ENCODE data around the gene DNER.

Gene DNER

DNA sequence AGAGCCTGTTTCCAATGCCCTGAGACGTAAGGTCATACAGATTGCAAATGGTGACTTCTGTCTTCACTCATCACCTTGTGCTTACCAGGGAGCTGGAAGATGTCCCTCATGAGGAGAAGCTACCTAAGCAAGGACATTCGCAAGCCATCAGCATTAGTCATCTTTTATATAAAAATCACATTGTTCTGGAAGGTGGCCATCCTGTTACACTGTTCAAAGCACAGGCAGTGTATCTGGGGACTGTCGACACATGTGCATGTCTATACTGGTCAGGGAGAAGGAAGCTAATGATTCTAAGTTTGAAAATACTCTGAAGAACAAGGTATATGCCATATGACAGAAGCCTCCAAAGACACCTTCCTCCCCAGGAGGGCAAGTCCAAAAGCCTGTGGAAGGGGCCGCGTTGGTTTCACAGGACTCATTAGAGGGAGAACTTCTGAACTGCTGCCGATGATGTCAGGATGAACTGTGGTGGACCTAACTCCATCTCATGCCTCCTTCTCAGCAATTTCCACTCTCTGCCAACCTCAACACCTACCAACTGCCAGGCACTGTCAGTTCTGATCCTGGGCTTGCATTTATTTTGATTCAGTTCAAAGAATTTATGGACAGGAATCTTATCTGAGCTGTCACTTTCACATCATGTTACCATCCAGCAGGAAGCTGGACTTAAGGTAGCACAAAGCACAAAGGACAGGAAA lies 39.4 kb downstream of the DNER start:
- in situ Hi-C loops (cut with HindIII; ENCODE audit: low sequenced_read_pairs): no loop called here

DNA sequence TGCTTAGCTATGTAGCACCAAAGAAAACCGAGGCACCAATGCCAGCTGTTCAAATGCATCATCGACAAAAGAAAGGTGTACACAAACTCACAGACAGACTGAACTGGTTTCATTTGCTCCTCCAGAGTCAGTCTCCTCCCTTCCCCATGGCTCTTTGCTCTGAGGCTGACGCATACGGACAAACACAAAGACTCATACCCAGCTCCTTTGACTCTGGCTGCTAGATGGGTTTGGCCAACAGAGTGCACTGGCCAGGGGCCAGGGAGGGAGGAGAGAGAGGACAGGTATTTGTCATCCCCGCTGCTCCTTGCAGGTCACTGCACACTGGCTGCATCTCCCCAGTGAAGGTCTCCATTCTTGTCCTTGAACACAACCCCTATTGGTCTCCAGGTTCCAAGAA lies 40.7 kb downstream of the DNER start:
- in situ Hi-C loops (cut with HindIII; ENCODE audit: low sequenced_read_pairs): no loop called here

DNA sequence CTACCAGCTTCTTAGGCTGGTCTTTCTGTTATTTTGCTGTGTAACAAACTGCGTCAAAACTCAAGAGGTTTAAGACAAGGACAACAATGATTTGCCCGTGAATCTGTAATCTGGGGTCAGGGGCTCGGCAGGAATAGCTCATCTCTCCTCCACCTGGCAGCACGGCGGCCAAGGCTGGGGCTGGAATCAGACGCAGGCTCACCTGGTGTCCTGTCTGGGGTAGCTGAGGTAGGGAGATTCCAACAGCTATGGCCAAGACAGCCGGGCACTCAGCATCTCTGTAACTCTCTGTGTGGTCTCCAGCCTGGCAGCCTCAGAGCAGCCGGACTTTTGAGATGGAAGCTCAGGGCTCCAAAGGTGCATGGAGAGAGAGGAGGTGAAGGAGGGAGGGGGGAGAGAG lies 42.3 kb downstream of the DNER start:
- in situ Hi-C loops (cut with HindIII; ENCODE audit: low sequenced_read_pairs): no loop called here

DNA sequence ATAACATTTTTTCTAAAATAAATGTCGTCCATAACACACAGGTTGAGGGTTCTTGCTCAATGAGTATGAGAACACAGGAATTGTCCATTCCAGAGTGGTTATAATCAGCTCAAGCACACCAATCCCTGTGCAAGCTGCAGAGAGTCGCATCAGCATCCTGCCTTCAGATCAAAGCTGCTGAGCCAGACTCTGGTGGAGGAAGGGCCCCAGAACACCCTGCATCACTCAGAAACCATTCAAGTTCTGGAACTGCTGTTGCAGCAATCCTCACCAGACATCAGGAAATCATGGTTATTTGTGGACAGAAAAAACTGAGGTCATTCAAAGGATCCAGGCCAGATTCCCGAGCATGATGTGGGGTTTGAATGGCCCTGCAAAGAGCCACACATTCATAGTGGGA lies 44.5 kb downstream of the DNER start:
- in situ Hi-C loops (cut with HindIII; ENCODE audit: low sequenced_read_pairs): no loop called here

DNA sequence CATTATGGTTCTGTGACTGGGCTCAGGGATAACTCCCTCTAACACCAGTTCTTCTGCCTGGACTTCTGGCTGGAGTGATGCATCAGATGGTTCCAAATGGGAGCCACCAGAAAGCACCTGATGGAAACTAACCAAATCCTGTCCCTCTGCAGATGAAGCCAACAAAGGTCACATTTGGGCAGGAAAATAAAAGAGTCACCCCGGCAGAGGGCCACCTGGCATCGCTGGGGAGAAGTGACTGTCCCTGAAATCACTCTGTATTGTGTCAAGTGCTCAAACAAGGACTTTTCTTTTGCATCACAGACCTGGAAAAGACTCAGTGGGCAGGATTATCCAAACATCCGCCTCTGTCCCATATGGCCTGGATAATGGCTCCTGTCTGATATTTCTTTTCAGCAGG lies 47.5 kb downstream of the DNER start:
- in situ Hi-C loops (cut with HindIII; ENCODE audit: low sequenced_read_pairs): no loop called here

DNA sequence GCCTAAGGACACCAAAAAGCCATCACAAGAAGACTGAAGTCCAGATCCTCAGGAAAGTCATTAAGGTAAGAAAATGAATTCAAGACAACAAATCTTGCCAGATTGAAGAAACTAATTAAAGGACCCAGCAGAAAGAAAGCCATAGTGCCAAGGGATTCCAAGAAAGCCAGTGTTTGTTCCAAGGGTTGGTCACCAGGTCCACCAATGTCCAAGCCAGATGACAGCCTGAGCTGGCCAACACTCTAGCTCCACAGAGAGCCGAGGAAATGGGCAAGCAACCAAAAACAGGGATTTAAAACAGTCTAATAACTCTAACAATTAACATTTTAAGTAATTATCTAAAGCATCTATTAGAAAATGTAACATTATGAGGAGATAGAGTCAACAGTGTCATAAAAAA lies 49.2 kb downstream of the DNER start:
- in situ Hi-C loops (cut with HindIII; ENCODE audit: low sequenced_read_pairs): no loop called here

DNA sequence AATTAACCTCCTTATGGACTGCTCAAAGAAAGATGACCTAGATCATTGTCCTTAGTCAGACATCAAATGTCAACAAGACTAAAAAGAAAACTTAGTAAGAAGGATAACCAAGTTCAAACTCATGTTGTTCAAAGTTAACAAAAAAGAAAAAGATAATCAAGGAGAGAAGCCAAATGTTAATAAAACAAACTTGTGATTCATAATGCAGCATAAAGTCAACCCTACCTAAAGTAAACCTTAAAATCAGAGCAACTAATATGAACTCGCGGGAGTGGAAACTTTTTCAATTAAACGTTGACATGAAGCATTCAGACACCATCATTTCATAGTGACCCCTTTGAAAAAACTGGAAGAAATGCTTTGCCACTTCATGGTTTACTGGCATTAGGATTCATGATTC lies 52.9 kb downstream of the DNER start:
- in situ Hi-C loops (cut with HindIII; ENCODE audit: low sequenced_read_pairs): loop anchor here (5.0 kb wide), 1 partner anchor 36 kb away; no protein-coding TSS in a partner anchor

DNA sequence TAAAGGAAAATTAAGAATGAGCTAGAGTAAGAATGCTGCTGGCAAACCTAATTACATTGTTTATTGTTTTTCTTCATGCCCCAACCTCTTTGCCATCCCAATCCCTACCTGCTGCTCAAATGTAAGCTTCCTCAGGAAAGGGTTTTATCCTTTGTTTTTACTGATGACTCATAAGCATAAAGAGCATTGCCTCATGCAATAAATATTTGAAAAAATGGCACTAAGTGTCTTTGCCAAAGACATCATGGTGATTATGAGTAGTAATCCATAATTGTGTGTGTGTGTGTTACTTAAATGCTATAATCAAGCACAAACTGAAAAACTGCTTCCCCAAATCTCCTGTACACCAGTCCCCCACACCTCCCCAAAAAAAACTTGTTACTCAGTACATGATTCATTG lies 53.4 kb downstream of the DNER start:
- in situ Hi-C loops (cut with HindIII; ENCODE audit: low sequenced_read_pairs): loop anchor here (5.0 kb wide), 1 partner anchor 36 kb away; no protein-coding TSS in a partner anchor

DNA sequence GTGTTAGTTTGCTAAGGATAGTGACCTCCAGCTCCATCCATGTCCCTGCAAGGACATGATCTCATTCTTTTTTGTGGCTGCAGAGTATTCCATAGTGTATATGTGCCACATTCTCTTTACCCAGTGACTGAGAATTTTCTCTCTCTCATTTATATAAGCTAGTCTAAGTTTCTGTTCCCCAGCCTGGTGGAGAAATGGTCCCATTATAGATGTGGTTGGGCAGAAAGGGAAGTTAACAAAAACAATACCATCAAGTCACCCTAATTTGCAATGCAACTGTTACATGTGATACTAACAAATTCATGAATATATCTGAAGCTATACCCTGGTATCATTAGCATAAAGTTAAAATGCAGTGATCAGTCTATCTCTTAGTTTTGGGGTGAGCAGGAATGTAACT lies 54.0 kb downstream of the DNER start:
- in situ Hi-C loops (cut with HindIII; ENCODE audit: low sequenced_read_pairs): loop anchor here (5.0 kb wide), 1 partner anchor 37 kb away; no protein-coding TSS in a partner anchor

DNA sequence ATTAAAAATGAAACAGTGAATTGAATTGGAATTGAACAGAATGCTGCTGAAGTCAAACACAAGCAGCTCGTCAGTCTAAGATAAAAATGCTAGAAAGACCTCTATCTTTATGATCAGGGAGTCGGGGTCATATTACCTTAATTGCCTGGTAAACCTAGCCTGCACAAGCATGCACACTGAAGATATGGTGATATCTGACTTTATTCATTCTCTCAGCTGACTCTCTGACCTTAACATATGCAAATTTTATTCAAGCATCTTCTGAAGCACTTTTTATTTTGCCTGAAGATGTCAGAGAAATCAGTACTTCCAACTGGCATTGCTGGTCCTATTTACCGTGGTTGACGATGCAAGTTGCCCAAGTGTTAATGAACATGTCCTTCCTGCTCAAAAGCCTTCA lies 56.4 kb downstream of the DNER start:
- in situ Hi-C loops (cut with HindIII; ENCODE audit: low sequenced_read_pairs): no loop called here

DNA sequence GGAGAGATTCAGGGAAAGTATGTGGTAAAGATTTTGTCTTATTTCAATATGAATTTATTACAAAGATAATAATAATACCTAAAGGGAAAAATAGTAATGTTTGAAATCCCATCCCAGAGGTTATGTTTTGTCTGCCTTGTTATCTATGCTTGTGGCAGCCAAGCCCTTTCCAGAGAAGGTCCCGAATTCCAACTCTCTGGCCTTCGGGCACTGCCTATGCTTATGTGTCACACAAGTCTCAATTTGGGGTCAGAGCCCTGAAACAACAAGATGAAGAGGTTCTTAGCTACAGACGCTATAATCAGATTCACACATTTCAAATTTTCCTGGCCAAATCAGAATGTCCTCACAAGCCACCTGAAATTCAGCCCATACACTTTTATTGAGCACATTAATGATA lies 59.9 kb downstream of the DNER start:
- in situ Hi-C loops (cut with HindIII; ENCODE audit: low sequenced_read_pairs): no loop called here

DNA sequence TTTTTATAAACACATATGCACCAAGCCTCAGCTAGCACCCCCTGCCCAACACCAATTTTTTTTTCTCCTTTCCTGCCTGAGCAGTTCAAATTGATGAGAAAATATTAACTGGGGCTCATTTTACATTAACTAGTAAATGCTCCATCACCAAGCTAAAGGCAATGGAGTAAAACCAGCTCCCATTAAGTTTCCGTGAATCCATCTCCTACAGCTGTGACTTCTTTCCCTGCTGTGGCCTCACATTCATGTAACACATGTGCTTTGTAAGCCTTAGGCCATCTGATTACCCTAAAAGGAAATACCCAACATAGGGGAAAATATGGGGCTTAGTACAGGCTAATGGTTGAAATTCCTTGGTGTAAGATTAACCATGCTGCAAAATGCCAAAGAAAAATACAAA lies 60.8 kb downstream of the DNER start:
- in situ Hi-C loops (cut with HindIII; ENCODE audit: low sequenced_read_pairs): no loop called here

DNA sequence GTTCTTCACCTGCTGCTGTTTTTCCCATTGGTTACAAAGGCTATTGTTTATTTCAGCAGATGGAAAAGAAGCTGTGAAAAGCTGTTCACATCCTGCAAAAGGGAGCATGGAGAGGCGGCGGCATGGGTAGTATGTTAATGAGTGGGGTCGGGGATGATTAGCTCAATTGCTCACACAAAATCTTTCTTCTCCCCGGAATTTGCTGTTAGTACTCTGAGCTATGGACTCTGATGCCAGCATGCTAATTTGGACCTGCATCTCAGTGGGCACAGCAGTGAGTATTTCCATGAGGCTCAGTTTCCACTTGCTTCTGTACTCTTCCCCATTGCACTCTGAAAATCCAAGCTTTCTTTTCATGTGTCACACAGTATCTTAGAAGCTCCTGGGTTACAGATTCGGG lies 61.6 kb downstream of the DNER start:
- in situ Hi-C loops (cut with HindIII; ENCODE audit: low sequenced_read_pairs): no loop called here

DNA sequence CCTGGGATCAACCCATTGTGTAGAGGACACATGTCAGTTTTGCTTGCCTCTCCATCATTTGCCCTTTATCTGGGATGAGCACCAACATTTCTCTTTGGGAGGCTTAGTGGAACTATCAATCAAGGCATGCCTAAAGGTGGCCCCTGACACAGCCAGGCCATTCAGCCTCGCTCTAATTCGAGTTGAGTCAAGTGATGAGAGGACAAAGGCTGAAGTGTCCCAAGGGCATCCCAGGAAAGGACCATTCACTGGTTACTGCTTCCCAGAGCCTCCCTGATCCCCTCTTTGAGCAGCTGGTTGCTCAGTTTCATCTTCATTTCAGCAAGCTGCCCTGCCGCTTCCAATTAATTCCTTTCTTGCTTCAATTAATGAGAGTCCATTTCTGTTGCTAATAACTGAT lies 63.5 kb downstream of the DNER start:
- in situ Hi-C loops (cut with HindIII; ENCODE audit: low sequenced_read_pairs): no loop called here

DNA sequence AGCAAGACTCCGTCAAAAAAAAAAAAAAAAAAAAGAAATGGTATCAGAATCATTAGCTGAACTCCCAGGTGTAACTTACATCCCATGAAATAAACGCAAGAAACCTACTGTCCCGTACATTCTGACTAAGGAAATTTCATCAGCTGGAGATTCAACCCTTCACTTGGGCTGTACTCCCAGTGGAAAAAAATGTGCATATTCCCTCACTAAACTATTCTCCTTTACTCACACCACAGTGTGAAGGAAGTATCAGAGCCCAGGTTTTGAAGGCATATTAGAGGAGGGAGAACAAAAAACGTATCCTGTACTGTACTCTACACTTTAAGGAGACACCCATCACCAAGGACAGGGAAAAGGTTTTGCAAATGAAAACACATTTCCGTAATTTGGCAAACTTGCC lies 64.3 kb downstream of the DNER start:
- in situ Hi-C loops (cut with HindIII; ENCODE audit: low sequenced_read_pairs): no loop called here

DNA sequence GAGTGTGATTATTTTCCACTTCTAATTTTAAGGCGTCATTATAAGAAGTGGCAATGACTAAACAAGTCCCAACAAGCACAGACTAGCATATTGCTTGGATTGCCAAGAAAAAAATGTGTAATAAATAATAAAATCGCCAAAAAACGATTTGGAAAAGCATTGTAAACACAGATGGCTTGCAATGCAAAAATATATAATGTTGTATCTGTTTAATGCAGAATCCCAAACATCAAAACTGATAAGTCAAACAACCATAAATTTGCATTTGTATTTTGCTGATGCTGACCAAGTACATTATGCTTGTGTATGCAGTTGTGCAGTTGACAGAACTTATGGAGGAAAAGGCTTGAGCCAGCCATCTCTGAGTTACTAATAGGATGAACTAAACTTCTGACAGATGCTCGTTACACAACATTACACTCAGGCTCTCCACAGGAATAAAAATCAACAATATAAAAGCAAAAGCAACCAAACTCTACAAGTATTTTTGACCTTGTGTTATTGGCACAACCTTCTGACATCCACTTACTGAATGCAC lies 68.1 kb downstream of the DNER start:
- in situ Hi-C loops (cut with HindIII; ENCODE audit: low sequenced_read_pairs): no loop called here

DNA sequence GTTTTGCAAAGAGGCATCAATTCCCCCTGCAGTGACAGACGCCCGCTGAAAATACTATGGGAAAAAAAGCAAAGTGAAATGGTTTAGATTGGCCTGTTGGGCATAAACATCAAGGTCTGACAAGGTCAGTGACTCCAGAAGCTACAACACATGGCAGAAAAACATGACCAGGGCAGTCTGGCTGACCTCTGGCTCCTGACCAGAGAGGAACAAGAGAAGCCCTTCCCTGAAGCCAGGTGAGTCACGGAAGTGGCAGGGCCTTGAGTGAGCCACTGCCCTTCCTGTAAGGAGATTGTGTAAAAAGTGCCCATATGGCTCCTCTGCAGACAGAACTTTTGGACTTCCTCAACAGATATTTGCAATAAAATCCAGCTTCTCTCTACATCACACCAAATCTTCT lies 72.0 kb downstream of the DNER start:
- in situ Hi-C loops (cut with HindIII; ENCODE audit: low sequenced_read_pairs): no loop called here

DNA sequence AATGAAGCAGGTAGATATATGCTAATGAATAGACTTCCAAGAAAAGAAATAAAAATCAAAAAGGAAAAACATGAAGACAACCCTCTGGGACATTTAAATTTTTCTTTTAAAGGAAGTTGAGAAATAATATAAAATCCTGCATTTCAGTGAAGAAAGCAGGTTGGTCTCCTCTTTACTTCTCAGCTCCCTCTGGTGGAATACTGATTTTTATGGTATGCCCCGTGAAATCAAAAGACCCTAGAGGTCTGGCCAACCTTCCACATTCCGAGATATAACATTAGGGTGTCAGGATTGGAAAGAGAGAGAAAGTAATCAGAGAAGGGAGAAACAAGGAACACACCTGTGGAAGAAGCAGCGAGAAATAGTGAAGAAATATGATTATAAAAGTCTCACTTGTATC lies 72.7 kb downstream of the DNER start:
- in situ Hi-C loops (cut with HindIII; ENCODE audit: low sequenced_read_pairs): no loop called here

DNA sequence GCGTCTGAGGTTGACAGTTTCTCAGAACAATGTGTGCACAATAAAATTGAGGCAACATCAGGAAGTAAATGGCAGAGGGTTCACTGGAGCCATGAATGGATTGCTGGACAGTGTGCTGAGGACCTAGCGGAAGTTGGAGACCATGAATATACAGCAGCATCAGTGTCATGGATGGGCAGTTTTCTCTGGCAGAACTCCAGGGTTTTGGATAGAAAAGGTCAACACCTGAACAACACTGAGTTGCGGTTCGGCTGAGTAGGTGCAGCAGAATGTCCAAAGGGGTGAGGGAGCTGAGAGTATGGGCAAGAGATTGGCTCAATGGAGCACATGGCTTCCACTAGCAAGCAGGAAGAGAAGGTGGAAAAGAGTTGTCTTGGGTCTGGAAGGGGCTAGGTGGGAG lies 73.7 kb downstream of the DNER start:
- in situ Hi-C loops (cut with HindIII; ENCODE audit: low sequenced_read_pairs): no loop called here

DNA sequence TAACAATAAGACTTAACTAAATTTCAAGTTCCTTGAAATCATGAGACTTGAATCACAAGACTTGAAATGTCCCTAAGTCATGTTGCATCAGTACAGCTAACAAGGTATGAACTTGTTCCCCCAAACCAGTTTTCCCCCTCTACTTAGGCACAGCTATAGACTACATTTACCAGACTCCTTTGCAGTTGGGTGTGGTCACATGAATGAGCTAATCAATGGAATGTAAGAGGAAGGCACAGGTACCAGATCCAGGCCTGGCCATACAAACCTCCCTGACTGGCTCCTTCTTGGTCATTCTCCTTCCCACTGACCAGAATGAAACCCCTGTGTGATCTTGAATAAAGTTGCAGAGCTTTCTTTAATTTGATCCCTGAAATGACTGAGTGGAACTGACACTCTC lies 77.8 kb downstream of the DNER start:
- in situ Hi-C loops (cut with HindIII; ENCODE audit: low sequenced_read_pairs): no loop called here

DNA sequence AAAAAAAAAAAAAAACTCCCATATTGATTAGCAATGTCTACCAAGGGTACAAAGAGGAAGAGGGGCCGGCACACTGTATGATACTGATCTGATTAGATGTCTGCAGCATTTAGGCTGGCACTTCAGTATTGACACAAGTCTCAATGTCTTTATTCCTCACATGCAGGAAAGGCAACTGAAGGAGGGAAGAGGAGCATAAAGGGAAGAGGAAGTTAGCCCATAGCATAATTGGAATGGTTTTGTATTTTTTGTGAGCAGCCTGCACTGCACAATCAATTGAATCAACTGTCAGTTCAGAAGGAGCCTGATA lies 79.0 kb downstream of the DNER start:
- in situ Hi-C loops (cut with HindIII; ENCODE audit: low sequenced_read_pairs): no loop called here

DNA sequence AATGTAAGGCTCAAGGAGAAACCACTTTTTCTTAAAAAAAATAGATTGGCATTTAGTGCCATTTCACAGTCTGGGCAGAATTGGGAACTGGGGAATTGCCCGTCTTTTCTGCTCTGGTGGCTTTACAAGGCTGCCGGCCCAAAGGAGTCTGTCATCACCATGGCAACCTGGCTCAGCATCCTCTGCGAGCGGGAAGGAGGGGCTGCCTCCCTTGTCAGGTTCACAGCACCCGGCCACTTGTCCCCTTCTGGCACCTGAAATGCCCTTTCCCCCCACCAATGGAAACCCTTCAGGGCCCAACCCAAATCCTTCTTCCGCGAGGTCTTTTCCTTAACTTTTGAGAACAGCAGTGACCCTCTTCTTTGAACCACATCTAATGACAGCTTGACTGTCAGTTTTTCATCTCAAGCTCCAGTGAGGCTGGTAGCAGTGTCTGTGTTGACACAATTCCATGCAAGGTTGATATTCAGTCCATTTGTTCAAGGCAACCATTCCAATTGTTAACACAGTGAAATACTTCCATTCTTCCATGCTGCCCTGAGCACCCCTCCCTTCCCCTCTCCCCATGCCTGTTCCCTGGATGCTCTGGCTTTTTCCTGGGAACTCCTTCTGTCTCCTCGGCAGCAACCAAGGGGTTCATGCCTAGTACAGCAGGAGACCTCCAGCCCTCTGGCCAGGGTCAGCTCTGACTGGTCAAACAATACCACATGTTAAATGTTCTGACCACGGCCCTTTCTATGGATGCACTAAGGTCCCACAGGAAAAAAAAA lies 79.6 kb downstream of the DNER start:
- in situ Hi-C loops (cut with HindIII; ENCODE audit: low sequenced_read_pairs): no loop called here

Measured in endothelial cell of hepatic sinusoid (primary cell).